ENCODE results near the gene WIPF3. TPM values are rescaled to one million over a fixed set of nuclear protein-coding genes. Genes with fewer than 3 reads are reported as not detected.

Gene WIPF3
- total RNA-seq, 1 experiment from 2014 or later = 0.26 TPM

- Histone ChIP-seq H3K9me3 (ENCODE audit: insufficient read depth, low read depth) (no peaks in the 10 kb centered on the region), H3K27ac (no peak overlapping the region), H3K27me3 (ENCODE audit: insufficient read depth, low read depth) (peaks cover 40% of the 10 kb centered on the region), H3F3A (ENCODE audit: insufficient read depth, low read depth) (no peaks in the 10 kb centered on the region), H3K9me2 (ENCODE audit: insufficient read depth) (no peaks in the 10 kb centered on the region), H3K4me3 (no peak overlapping the region), H2AFZ (no peak overlapping the region), H4K20me1 (ENCODE audit: insufficient read depth) (no peaks in the 10 kb centered on the region), H3K4me1 (replicated peaks; ENCODE audit: insufficient read depth) (no peaks in the 10 kb centered on the region), H3K79me2 (ENCODE audit: low read depth) (no peaks in the 10 kb centered on the region), H3K4me2 (no peak overlapping the region), H3K36me3 (ENCODE audit: low read depth) (no peaks in the 10 kb centered on the region)
- ChIA-PET POLR2A (ENCODE audit: unreplicated experiment) (no interaction called here), CTCF (interaction anchor here (0.6 kb wide), 1 partner anchor 128 kb away, joined by 3 read pairs; no protein-coding TSS in a partner anchor)
- intact Hi-C loops (cut with micrococcal nuclease; ENCODE audit: unreplicated experiment) = no loop called here
- no peak for TF ChIP-seq CTCF (conservative IDR thresholded peaks at IDR 0.05)
- TF ChIP-seq EZH2 (IDR thresholded peaks at IDR 0.05; ENCODE audit: low read depth) = no peak
- no TSS peak for BruUV-seq (replicated peaks)
- DNase-seq = peak in 1 of 2 experiments; percentile 12
Observed at GRCh38 chr7:29810813-29811482, 4.6 kb downstream of the WIPF3 start.

- peak in 1 of 2 experiments; percentile 19 for DNase-seq
- CTCF ChIA-PET = interaction anchor here (0.6 kb wide), 1 partner anchor 127 kb away, joined by 3 read pairs; no protein-coding TSS in a partner anchor
- POLR2A ChIA-PET (ENCODE audit: unreplicated experiment) = no interaction called here
- Histone ChIP-seq H4K20me1 (ENCODE audit: insufficient read depth) (no peaks in the 10 kb centered on the region), H3K9me3 (ENCODE audit: insufficient read depth, low read depth) (no peaks in the 10 kb centered on the region), H3F3A (ENCODE audit: insufficient read depth, low read depth) (no peaks in the 10 kb centered on the region), H3K9me2 (ENCODE audit: insufficient read depth) (no peaks in the 10 kb centered on the region), H3K27ac (no peak overlapping the region), H2AFZ (no peak overlapping the region), H3K4me3 (no peak overlapping the region), H3K36me3 (ENCODE audit: low read depth) (no peaks in the 10 kb centered on the region), H3K79me2 (ENCODE audit: low read depth) (no peaks in the 10 kb centered on the region), H3K27me3 (ENCODE audit: insufficient read depth, low read depth) (peaks cover 40% of the 10 kb centered on the region), H3K4me2 (no peak overlapping the region), H3K4me1 (replicated peaks; ENCODE audit: insufficient read depth) (no peaks in the 10 kb centered on the region)
- no TSS peak for BruUV-seq (replicated peaks)
- intact Hi-C loops (cut with micrococcal nuclease; ENCODE audit: unreplicated experiment) = no loop called here
- TF ChIP-seq CTCF (conservative IDR thresholded peaks at IDR 0.05) (no peak), EZH2 (IDR thresholded peaks at IDR 0.05; ENCODE audit: low read depth) (no peak)
Observed at GRCh38 chr7:29811586-29811985, 5.3 kb downstream of the WIPF3 start.

GRCh38 chr7:29812185-29812876 is 6.0 kb downstream of the WIPF3 start:
- H3K27ac ChIP-seq = no peak overlapping the region
- no peaks in the 10 kb centered on the region for H4K20me1 ChIP-seq (ENCODE audit: insufficient read depth)
- no peak overlapping the region for H3K4me3 ChIP-seq
- H3K9me2 ChIP-seq (ENCODE audit: insufficient read depth) = no peaks in the 10 kb centered on the region
- no TSS peak for BruUV-seq (replicated peaks)
- H3K79me2 ChIP-seq (ENCODE audit: low read depth) = no peaks in the 10 kb centered on the region
- no peaks in the 10 kb centered on the region for H3F3A ChIP-seq (ENCODE audit: insufficient read depth, low read depth)
- no peak for DNase-seq
- H3K27me3 ChIP-seq (ENCODE audit: insufficient read depth, low read depth) = peaks cover 40% of the 10 kb centered on the region
- TF ChIP-seq EZH2 (IDR thresholded peaks at IDR 0.05; ENCODE audit: low read depth) = no peak
- TF ChIP-seq CTCF (conservative IDR thresholded peaks at IDR 0.05) = no peak
- H2AFZ ChIP-seq = no peak overlapping the region
- H3K36me3 ChIP-seq (ENCODE audit: low read depth) = no peaks in the 10 kb centered on the region
- H3K4me1 ChIP-seq (replicated peaks; ENCODE audit: insufficient read depth) = no peaks in the 10 kb centered on the region
- H3K4me2 ChIP-seq = no peak overlapping the region
- ChIA-PET POLR2A (ENCODE audit: unreplicated experiment) (no interaction called here), CTCF (no interaction called here)
- intact Hi-C loops (cut with micrococcal nuclease; ENCODE audit: unreplicated experiment) = no loop called here
- H3K9me3 ChIP-seq (ENCODE audit: insufficient read depth, low read depth) = no peaks in the 10 kb centered on the region
